IMR-90 (cell line): ENCODE measurements around the gene CCDC69. TPM values are rescaled to one million over a fixed set of nuclear protein-coding genes. Genes with fewer than 3 reads are reported as not detected.

ENCODE experiments used
- ATAC-seq: fragments of 200-7000 bp; cut with Tn5 transposase; 2 replicates; pipeline ENCODE4 v1.9.1; 2020; ENCODE audit warnings: low read depth, mild to moderate bottlenecking, moderate library complexity
- BruUV-seq: library from RNA; stranded (reverse); fragments of 400-500 nt; replicated peaks from 2 replicates; lab custom pipeline; 2021; lab: Mats Ljungman, UMichigan
- CTCF ChIA-PET: fragments of 300-600 bp; formaldehyde crosslinking; extraction: SDS; loops from one replicate; lab custom pipeline; 2021; ENCODE audit warnings: antibody characterized with exemption; lab: Yijun Ruan, JAX
- POLR2A ChIA-PET: fragments of 300-600 bp; sonication (Branson Sonifier 250); formaldehyde crosslinking; loops from one replicate; lab custom pipeline; 2022; ENCODE audit warnings: antibody characterized with exemption; ENCODE audit not compliant: unreplicated experiment; lab: Charles Lee
- DNase-seq: peaks from one replicate; pipeline ENCODE4 v3.0.0; 2013
- H2AFZ ChIP-seq: replicated peaks from 2 replicates; pipeline ENCODE3; 2013; ENCODE audit warnings: low read length, mild to moderate bottlenecking; ENCODE audit not compliant: poor library complexity
- H2AK5ac ChIP-seq: 2 replicates; pipeline ENCODE4 v1.6.1; 2013; ENCODE audit warnings: low read depth, low read length, inconsistent platforms
- H2AK9ac ChIP-seq: replicated peaks from 2 replicates; pipeline ENCODE3; 2013; ENCODE audit warnings: mild to moderate bottlenecking, low read depth, low read length, moderate library complexity; ENCODE audit not compliant: poor library complexity
- H2BK120ac ChIP-seq: 2 replicates; pipeline ENCODE4 v1.6.1; 2013; ENCODE audit warnings: low read depth, low read length, inconsistent platforms
- H2BK15ac ChIP-seq: 3 replicates; pipeline ENCODE4 v1.6.1; 2013; ENCODE audit warnings: low read depth, low read length, inconsistent platforms
- H2BK20ac ChIP-seq: 2 replicates; pipeline ENCODE4 v1.6.1; 2013; ENCODE audit warnings: low read depth, mild to moderate bottlenecking, inconsistent platforms, low read length, moderate library complexity
- H2BK5ac ChIP-seq: 2 replicates; pipeline ENCODE4 v1.6.1; 2013; ENCODE audit warnings: mild to moderate bottlenecking, low read depth, low read length, inconsistent platforms; ENCODE audit not compliant: poor library complexity, severe bottlenecking
- H3K14ac ChIP-seq: replicated peaks from 2 replicates; pipeline ENCODE4 v1.6.1; 2013; ENCODE audit warnings: low read depth, low read length, inconsistent platforms
- H3K18ac ChIP-seq: 2 replicates; pipeline ENCODE4 v1.6.1; 2013; ENCODE audit warnings: low read depth, low read length, control low read depth
- H3K23ac ChIP-seq: 2 replicates; pipeline ENCODE4 v1.6.1; 2013; ENCODE audit warnings: low read depth, low read length, inconsistent platforms
- H3K27ac ChIP-seq: 2 replicates; pipeline ENCODE4 v1.5.1; 2013; ENCODE audit warnings: mild to moderate bottlenecking, control low read depth, low read length; ENCODE audit not compliant: insufficient read depth
- H3K27me3 ChIP-seq: 2 replicates; pipeline ENCODE4 v1.6.1; 2013; ENCODE audit warnings: low read length; ENCODE audit not compliant: control insufficient read depth, insufficient read depth
- H3K36me3 ChIP-seq: 2 replicates; pipeline ENCODE4 v1.6.1; 2013; ENCODE audit warnings: low read length, mixed read lengths; ENCODE audit not compliant: control insufficient read depth, insufficient read depth
- H3K4ac ChIP-seq: 2 replicates; pipeline ENCODE4 v1.6.1; 2013; ENCODE audit warnings: low read depth, low read length, inconsistent platforms
- H3K4me1 ChIP-seq: 2 replicates; pipeline ENCODE4 v1.6.1; 2013; ENCODE audit warnings: low read length, mixed read lengths; ENCODE audit not compliant: control insufficient read depth, insufficient read depth
- H3K4me2 ChIP-seq: 2 replicates; pipeline ENCODE4 v1.6.1; 2013; ENCODE audit warnings: low read depth, mild to moderate bottlenecking, control low read depth, low read length, moderate library complexity
- H3K4me3 ChIP-seq: 2 replicates; pipeline ENCODE4 v1.5.1; 2013; ENCODE audit warnings: low read depth, mild to moderate bottlenecking, control low read depth, low read length, moderate library complexity; ENCODE audit not compliant: insufficient read depth
- H3K56ac ChIP-seq: 2 replicates; pipeline ENCODE4 v1.6.1; 2013; ENCODE audit warnings: low read length, inconsistent platforms; ENCODE audit not compliant: insufficient read depth; ENCODE audit errors: extremely low read depth
- H3K79me1 ChIP-seq, 2 experiments: 2 replicates each; pipeline ENCODE4 v1.6.1; 2013; ENCODE audit warnings: low read length in 2 of 2, inconsistent platforms in 1 of 2, low read depth in 1 of 2
- H3K9ac ChIP-seq: 2 replicates; pipeline ENCODE4 v1.6.1; 2013; ENCODE audit warnings: low read depth, low read length, control low read depth
- H3K9me1 ChIP-seq: 2 replicates; pipeline ENCODE4 v1.6.1; 2013; ENCODE audit warnings: low read length, inconsistent platforms; ENCODE audit not compliant: insufficient read depth
- H3K9me3 ChIP-seq: 2 replicates; pipeline ENCODE4 v1.6.1; 2013; ENCODE audit warnings: low read length; ENCODE audit not compliant: control insufficient read depth, insufficient read depth
- H4K20me1 ChIP-seq: 2 replicates; pipeline ENCODE4 v1.6.1; 2013; ENCODE audit warnings: low read length, inconsistent platforms; ENCODE audit not compliant: insufficient read depth
- H4K5ac ChIP-seq: 2 replicates; pipeline ENCODE4 v1.6.1; 2013; ENCODE audit warnings: mild to moderate bottlenecking, low read depth, low read length, control low read depth
- H4K8ac ChIP-seq, 2 experiments: 2 replicates each; pipeline ENCODE4 v1.6.1; 2013; ENCODE audit warnings: low read depth in 2 of 2, low read length in 2 of 2, control low read depth in 1 of 2, inconsistent platforms in 1 of 2
- H4K91ac ChIP-seq: 2 replicates; pipeline ENCODE4 v1.6.1; 2013; ENCODE audit warnings: low read depth, low read length, inconsistent platforms; ENCODE audit not compliant: insufficient read depth
- BHLHE40 ChIP-seq: fragments of 150-350 bp; IDR thresholded peaks from 2 replicates; pipeline ENCODE4 v1.6.1; 2016; ENCODE audit warnings: mild to moderate bottlenecking, low read depth, low read length
- CEBPB ChIP-seq: IDR thresholded peaks from 2 replicates; pipeline ENCODE4 v1.6.1; 2012; ENCODE audit warnings: low read depth, low read length, improper control_type of control experiment
- CHD1 ChIP-seq: IDR thresholded peaks from 2 replicates; pipeline ENCODE4 v1.6.1; 2012; ENCODE audit warnings: low read depth, low read length, improper control_type of control experiment
- FOS ChIP-seq: fragments of 150-350 bp; IDR thresholded peaks from 2 replicates; pipeline ENCODE4 v1.6.1; 2016; ENCODE audit warnings: low read depth, low read length
- MAFK ChIP-seq: IDR thresholded peaks from 2 replicates; pipeline ENCODE4 v1.6.1; 2012; ENCODE audit warnings: low read depth, low read length, improper control_type of control experiment
- MAZ ChIP-seq: IDR thresholded peaks from 2 replicates; pipeline ENCODE4 v1.6.1; 2012; ENCODE audit warnings: low read depth, mild to moderate bottlenecking, low read length, improper control_type of control experiment, moderate library complexity, borderline replicate concordance
- MXI1 ChIP-seq: IDR thresholded peaks from 2 replicates; pipeline ENCODE4 v1.6.1; 2012; ENCODE audit warnings: low read depth, mild to moderate bottlenecking, low read length, moderate library complexity, borderline replicate concordance
- NFE2L2 ChIP-seq: fragments of 150-350 bp; IDR thresholded peaks from 2 replicates; pipeline ENCODE4 v1.6.1; 2016; ENCODE audit warnings: low read depth, mild to moderate bottlenecking, low read length
- POLR2A ChIP-seq: IDR thresholded peaks from 2 replicates; pipeline ENCODE4 v1.6.1; 2012; ENCODE audit warnings: mild to moderate bottlenecking, low read depth, low read length
- RAD21 ChIP-seq: IDR thresholded peaks from 2 replicates; pipeline ENCODE4 v1.6.1; 2012; ENCODE audit warnings: low read length, improper control_type of control experiment
- RCOR1 ChIP-seq: IDR thresholded peaks from 2 replicates; pipeline ENCODE4 v1.6.1; 2012; ENCODE audit warnings: mild to moderate bottlenecking, low read length, improper control_type of control experiment; ENCODE audit not compliant: insufficient replicate concordance
- RFX5 ChIP-seq: IDR thresholded peaks from 2 replicates; pipeline ENCODE4 v1.8.0; 2012; ENCODE audit warnings: low read depth, mild to moderate bottlenecking, low read length, moderate library complexity
- SMC3 ChIP-seq: fragments of 150-350 bp; IDR thresholded peaks from 2 replicates; pipeline ENCODE4 v1.6.1; 2016; ENCODE audit warnings: low read depth, mild to moderate bottlenecking, antibody characterized with exemption, low read length, moderate library complexity
- WGBS, 2 experiments: methylation state at CpG; one replicate each; pipeline versions ENCODE4 v1.1.5 to v1.1.7; 2013; ENCODE audit warnings: missing lambda C conversion rate in 2 of 2; ENCODE audit not compliant: insufficient read length in 1 of 2; ENCODE audit errors: extremely low coverage in 2 of 2; 5-methylcytosine and 5-hydroxymethylcytosine counted together
- dilution Hi-C: fragments of 300-500 bp; cut with HindIII; formaldehyde crosslinking; loops from one replicate; pipeline ENCODE4 v1.14.3; 2018; ENCODE audit warnings: low sequenced_read_pairs; ENCODE audit not compliant: unreplicated experiment
- in situ Hi-C: fragments of 300-500 bp; cut with MboI; formaldehyde crosslinking; loops from 3 replicates; pipeline ENCODE4 v1.14.3; 2019; ENCODE audit warnings: low sequenced_read_pairs, inconsistent platforms, mixed read lengths
- intact Hi-C: fragments of 100-400 bp; cut with micrococcal nuclease; formaldehyde crosslinking; loops from 2 replicates; pipeline ENCODE4 v1.10.0; 2022
- polyA plus RNA-seq, 3 experiments: library from polyadenylated mRNA; depleted of rRNA; stranded (reverse); fragments of >200 nt; gene quantifications; 2 replicates each; pipeline ENCODE4 v1.2.3, GENCODE V29; 2012; ENCODE audit warnings: low replicate concordance in 1 of 3
- total RNA-seq: library from RNA; depleted of rRNA; stranded (reverse); fragments of >200 nt; gene quantifications from 2 replicates; pipeline ENCODE4 v1.2.3, GENCODE V29; 2012
- TF ChIP-seq, protein P1 (sequence below): conservative IDR thresholded peaks from 2 replicates; pipeline ENCODE4 v1.5.1; 2012; ENCODE audit warnings: mild to moderate bottlenecking, low read depth, low read length, improper control_type of control experiment
- TF ChIP-seq, protein P2 (sequence below): fragments of 150-350 bp; IDR thresholded peaks from 2 replicates; pipeline ENCODE4 v1.6.1; 2016; ENCODE audit warnings: low read depth, mild to moderate bottlenecking, low read length, moderate library complexity, borderline replicate concordance
- TF ChIP-seq, protein P3 (sequence below): fragments of 150-350 bp; IDR thresholded peaks from 2 replicates; pipeline ENCODE4 v1.6.1; 2017; ENCODE audit warnings: mild to moderate bottlenecking, antibody characterized with exemption, low read length, low read depth

Gene CCDC69
- total and polyA plus RNA-seq, 2 of the 4 experiments (the other 2 are of a cell fraction) = 0.36 to 0.48 TPM

DNA sequence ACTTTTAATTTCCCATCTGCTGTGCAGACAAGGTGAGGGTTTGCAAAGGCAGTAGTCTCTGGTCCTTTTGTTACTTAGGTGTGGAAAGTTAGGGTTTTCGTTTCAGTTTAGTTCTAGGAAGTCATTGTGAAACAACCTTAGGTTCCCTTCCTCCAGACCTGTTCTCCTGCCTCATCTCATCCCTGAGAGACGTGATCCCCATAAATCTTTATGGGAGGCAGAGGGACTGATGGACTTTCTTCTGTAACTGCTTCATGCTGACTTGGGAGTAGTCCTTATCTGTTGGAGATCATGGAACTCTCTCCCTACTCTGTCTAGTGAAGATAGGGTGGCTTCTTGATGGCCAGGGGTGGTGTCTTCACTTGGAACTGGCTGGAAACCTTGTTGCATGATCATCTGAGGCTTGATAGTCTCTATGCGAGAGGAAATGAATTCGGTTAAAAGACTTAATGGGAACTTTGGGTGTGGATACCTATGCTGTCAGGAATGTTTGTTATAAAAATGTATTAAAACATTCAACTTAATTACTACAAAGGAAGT, 21.9 kb upstream of the CCDC69 start:
- no peak overlapping the region for H3K23ac ChIP-seq
- DNase-seq (no peak), ATAC-seq (no peak)
- no peak overlapping the region for H2AFZ ChIP-seq
- dilution Hi-C loops = no loop called here
- H3K27ac ChIP-seq = no peak overlapping the region
- no peak overlapping the region for H3K14ac ChIP-seq
- H2AK5ac ChIP-seq = no peak overlapping the region
- intact Hi-C loops = no loop called here
- POLR2A ChIA-PET = no interaction called here
- H3K9ac ChIP-seq = no peak overlapping the region
- no peak overlapping the region for H3K4ac ChIP-seq
- H4K91ac ChIP-seq = no peak overlapping the region
- CTCF ChIA-PET = no interaction called here
- no peaks in the 10 kb centered on the region for H3K9me1 ChIP-seq
- H3K56ac ChIP-seq = no peak overlapping the region
- TF ChIP-seq SMC3 (no peak), RFX5 (no peak), MAZ (no peak), CEBPB (no peak), POLR2A (no peak), MAFK (no peak), RAD21 (no peak), BHLHE40 (no peak), NFE2L2 (no peak), FOS (no peak), MXI1 (no peak), RCOR1 (no peak), CHD1 (no peak)
- TF ChIP-seq, protein P1, sequence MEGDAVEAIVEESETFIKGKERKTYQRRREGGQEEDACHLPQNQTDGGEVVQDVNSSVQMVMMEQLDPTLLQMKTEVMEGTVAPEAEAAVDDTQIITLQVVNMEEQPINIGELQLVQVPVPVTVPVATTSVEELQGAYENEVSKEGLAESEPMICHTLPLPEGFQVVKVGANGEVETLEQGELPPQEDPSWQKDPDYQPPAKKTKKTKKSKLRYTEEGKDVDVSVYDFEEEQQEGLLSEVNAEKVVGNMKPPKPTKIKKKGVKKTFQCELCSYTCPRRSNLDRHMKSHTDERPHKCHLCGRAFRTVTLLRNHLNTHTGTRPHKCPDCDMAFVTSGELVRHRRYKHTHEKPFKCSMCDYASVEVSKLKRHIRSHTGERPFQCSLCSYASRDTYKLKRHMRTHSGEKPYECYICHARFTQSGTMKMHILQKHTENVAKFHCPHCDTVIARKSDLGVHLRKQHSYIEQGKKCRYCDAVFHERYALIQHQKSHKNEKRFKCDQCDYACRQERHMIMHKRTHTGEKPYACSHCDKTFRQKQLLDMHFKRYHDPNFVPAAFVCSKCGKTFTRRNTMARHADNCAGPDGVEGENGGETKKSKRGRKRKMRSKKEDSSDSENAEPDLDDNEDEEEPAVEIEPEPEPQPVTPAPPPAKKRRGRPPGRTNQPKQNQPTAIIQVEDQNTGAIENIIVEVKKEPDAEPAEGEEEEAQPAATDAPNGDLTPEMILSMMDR = no peak
- TF ChIP-seq, protein P2, sequence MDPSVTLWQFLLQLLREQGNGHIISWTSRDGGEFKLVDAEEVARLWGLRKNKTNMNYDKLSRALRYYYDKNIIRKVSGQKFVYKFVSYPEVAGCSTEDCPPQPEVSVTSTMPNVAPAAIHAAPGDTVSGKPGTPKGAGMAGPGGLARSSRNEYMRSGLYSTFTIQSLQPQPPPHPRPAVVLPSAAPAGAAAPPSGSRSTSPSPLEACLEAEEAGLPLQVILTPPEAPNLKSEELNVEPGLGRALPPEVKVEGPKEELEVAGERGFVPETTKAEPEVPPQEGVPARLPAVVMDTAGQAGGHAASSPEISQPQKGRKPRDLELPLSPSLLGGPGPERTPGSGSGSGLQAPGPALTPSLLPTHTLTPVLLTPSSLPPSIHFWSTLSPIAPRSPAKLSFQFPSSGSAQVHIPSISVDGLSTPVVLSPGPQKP = no peak
- TF ChIP-seq, protein P3, sequence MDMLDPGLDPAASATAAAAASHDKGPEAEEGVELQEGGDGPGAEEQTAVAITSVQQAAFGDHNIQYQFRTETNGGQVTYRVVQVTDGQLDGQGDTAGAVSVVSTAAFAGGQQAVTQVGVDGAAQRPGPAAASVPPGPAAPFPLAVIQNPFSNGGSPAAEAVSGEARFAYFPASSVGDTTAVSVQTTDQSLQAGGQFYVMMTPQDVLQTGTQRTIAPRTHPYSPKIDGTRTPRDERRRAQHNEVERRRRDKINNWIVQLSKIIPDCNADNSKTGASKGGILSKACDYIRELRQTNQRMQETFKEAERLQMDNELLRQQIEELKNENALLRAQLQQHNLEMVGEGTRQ = no peak
- H2BK20ac ChIP-seq = no peak overlapping the region
- peaks cover 33% of the 10 kb centered on the region for H3K27me3 ChIP-seq
- H3K9me3 ChIP-seq = no peaks in the 10 kb centered on the region
- H2AK9ac ChIP-seq = no peak overlapping the region
- no peak overlapping the region for H2BK120ac ChIP-seq
- no peaks in the 10 kb centered on the region for H3K79me1 ChIP-seq
- no peaks in the 10 kb centered on the region for H4K20me1 ChIP-seq
- in situ Hi-C loops = no loop called here
- no TSS peak for BruUV-seq
- H2BK5ac ChIP-seq = no peak overlapping the region
- no CpG with 5 or more reads among the region's 4 CpGs for WGBS, 2 experiments
- H3K36me3 ChIP-seq = no peaks in the 10 kb centered on the region
- no peaks in the 10 kb centered on the region for H3K4me1 ChIP-seq
- no peak overlapping the region for H3K4me3 ChIP-seq
- H4K8ac ChIP-seq = no peak overlapping the region
- H3K18ac ChIP-seq = no peak overlapping the region
- no peak overlapping the region for H2BK15ac ChIP-seq
- H4K5ac ChIP-seq = no peak overlapping the region
- H3K4me2 ChIP-seq = no peak overlapping the region
